Upper lobe of right lung (tissue), 1 donor: ENCODE data around the gene NCS1. TPM values are rescaled to one million over a fixed set of nuclear protein-coding genes. Genes with fewer than 3 reads are reported as not detected.

Source experiments
- ATAC-seq: fragments of 200-7000 bp; cut with Tn5 transposase; one replicate; pipeline ENCODE4 v1.9.1; 2020; ENCODE audit warnings: mild to moderate bottlenecking, moderate library complexity
- DNase-seq: peaks from one replicate; pipeline ENCODE4 v3.0.0-alpha.2; 2020
- H3K27ac ChIP-seq: fragments of 200-600 bp; one replicate; pipeline ENCODE4 v1.8.0; 2022
- H3K27me3 ChIP-seq: fragments of 200-600 bp; one replicate; pipeline ENCODE4 v1.8.0; 2022; ENCODE audit warnings: mild to moderate bottlenecking
- H3K36me3 ChIP-seq: fragments of 200-600 bp; one replicate; pipeline ENCODE4 v1.8.0; 2022
- H3K4me1 ChIP-seq: fragments of 200-600 bp; one replicate; pipeline ENCODE4 v1.8.0; 2022
- H3K4me3 ChIP-seq: fragments of 200-600 bp; one replicate; pipeline ENCODE4 v1.8.0; 2022; ENCODE audit warnings: mild to moderate bottlenecking
- H3K9me3 ChIP-seq: fragments of 200-600 bp; one replicate; pipeline ENCODE4 v1.8.0; 2022
- CTCF ChIP-seq: fragments of 200-600 bp; IDR thresholded peaks from one replicate; pipeline ENCODE4 v1.8.0; 2022; ENCODE audit warnings: antibody characterized with exemption
- intact Hi-C: fragments of 100-400 bp; cut with DNase I; formaldehyde crosslinking; loops from one replicate; pipeline ENCODE4 v1.11.0; 2022
- total RNA-seq: library from RNA; stranded (reverse); fragmentation: NEBNext Ultra II Directional; extraction: Animal tissue kit (Norgen Biotek cat#: 25700); gene quantifications from one replicate; pipeline ENCODE4 v1.2.1, GENCODE V29; 2021
- donor health status: DM: no; HTN: yes; CAD: no; lungs with severe emphysema.

The NCS1 gene
- total RNA-seq, 1 donor from 2014 or later: 5.7 TPM

- H3K27ac ChIP-seq: peak overlapping the region; percentile 80
- H3K9me3 ChIP-seq: no peaks in the 10 kb centered on the region
- peak; percentile 72 for DNase-seq
- H3K4me1 ChIP-seq: peaks cover 15% of the 10 kb centered on the region
- no peak for TF ChIP-seq CTCF
- H3K4me3 ChIP-seq: no peak overlapping the region
- peaks cover 47% of the 10 kb centered on the region for H3K36me3 ChIP-seq
- intact Hi-C loops: no loop called here
- peak; percentile 84 for ATAC-seq
- no peaks in the 10 kb centered on the region for H3K27me3 ChIP-seq
These were observed 43.3 kb upstream of the NCS1 start for GRCh38 chr9:130128733-130129431.

- intact Hi-C loops: no loop called here
- Histone ChIP-seq H3K27me3 (no peaks in the 10 kb centered on the region), H3K9me3 (no peaks in the 10 kb centered on the region), H3K36me3 (peaks cover 44% of the 10 kb centered on the region), H3K4me3 (no peak overlapping the region), H3K27ac (peak overlapping the region; percentile 80), H3K4me1 (peaks cover 15% of the 10 kb centered on the region)
- no peak for DNase-seq
- no peak for ATAC-seq
- no peak for TF ChIP-seq CTCF
These were observed 42.7 kb upstream of the NCS1 start for GRCh38 chr9:130129432-130130061.

- H3K4me1 ChIP-seq: peaks cover 15% of the 10 kb centered on the region
- no peak overlapping the region for H3K27ac ChIP-seq
- no peak for ATAC-seq
- peaks cover 44% of the 10 kb centered on the region for H3K36me3 ChIP-seq
- H3K9me3 ChIP-seq: no peaks in the 10 kb centered on the region
- no peaks in the 10 kb centered on the region for H3K27me3 ChIP-seq
- no peak for TF ChIP-seq CTCF
- intact Hi-C loops: no loop called here
- H3K4me3 ChIP-seq: no peak overlapping the region
- no peak for DNase-seq
These were observed 39.5 kb upstream of the NCS1 start for GRCh38 chr9:130132746-130133145.

- Histone ChIP-seq H3K9me3 (no peaks in the 10 kb centered on the region), H3K27me3 (no peaks in the 10 kb centered on the region), H3K27ac (no peak overlapping the region), H3K4me3 (no peak overlapping the region), H3K4me1 (peaks cover 11% of the 10 kb centered on the region), H3K36me3 (peaks cover 13% of the 10 kb centered on the region)
- TF ChIP-seq CTCF: no peak
- intact Hi-C loops: no loop called here
- no peak for ATAC-seq
- DNase-seq: no peak
These were observed 35.0 kb upstream of the NCS1 start for GRCh38 chr9:130137081-130137640.

- H3K4me3 ChIP-seq: no peak overlapping the region
- ATAC-seq: no peak
- no peaks in the 10 kb centered on the region for H3K9me3 ChIP-seq
- intact Hi-C loops: no loop called here
- no peak overlapping the region for H3K27ac ChIP-seq
- no peaks in the 10 kb centered on the region for H3K27me3 ChIP-seq
- no peak for TF ChIP-seq CTCF
- H3K36me3 ChIP-seq: peaks cover 13% of the 10 kb centered on the region
- H3K4me1 ChIP-seq: peaks cover 11% of the 10 kb centered on the region
- DNase-seq: no peak
These were observed 34.5 kb upstream of the NCS1 start for GRCh38 chr9:130137641-130138081.
